ENCODE measurements around the gene FOXC2.

The FOXC2 gene

DNA sequence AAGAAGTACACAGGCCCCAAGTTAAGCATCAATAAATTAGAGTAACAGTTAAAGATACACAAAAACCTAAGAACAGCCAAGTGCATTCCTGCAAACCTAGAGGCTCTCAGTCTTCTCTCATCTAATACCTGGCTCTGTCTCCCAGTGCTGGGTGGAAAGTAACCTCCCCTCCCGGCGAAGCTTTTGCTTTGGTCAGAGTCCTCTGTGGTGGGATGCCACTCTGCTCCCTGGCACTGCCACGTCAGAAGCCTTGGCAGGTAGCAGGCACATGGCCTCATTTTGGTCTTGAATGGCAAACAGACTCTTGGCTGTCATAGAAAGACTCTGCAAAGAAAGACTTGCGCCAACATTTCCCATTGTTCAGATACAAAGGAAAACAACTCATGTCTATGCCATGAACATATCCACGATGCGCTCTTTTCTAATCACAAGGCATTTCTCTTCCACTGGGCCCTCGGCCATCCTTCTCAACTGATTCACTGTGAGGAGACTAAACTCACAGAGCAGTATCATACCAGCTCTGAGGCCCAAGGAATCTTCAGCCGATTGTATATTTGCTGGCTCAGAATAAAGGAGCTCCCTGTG, 32.8 kb upstream of the FOXC2 start:
- no peak for DNase-seq

DNA sequence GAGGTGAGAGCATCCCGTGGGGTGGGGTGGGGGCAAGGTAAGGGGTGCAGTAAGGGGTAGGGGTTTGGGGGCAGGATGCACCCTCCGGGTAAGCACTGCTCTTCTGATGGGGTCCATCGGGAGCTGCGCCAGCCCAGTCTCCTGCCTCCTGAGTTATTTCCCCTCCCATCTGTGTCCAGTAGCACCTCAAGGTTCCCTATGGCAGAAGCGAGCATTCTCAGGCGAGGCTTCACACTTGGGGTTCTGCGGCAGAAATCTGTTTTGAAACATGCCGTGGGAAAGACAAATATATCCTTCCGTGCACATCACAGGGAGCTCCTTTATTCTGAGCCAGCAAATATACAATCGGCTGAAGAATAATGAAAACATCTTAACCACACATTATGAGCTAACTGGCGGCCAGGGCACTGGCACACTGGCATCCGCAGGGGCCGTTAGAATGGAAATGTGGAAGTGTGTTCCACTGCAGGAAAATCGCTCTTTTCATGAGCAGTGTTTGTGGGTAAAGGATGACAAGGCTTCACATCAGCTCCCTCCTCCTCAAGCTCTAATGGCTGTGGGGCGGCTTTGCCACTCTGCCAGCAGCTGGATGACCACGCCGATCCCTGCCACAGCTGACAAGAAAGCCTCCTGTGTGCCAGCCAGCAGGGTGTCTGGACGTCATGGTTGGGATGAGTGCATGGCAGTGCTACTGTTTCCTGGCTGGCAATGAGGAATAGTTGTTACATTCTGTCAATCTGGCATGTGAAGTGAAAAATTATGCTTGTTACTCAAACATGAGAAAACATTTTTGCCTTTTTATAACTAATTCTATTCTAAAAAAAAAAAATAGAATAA, 31.6 kb upstream of the FOXC2 start:
- DNase-seq = no peak

DNA sequence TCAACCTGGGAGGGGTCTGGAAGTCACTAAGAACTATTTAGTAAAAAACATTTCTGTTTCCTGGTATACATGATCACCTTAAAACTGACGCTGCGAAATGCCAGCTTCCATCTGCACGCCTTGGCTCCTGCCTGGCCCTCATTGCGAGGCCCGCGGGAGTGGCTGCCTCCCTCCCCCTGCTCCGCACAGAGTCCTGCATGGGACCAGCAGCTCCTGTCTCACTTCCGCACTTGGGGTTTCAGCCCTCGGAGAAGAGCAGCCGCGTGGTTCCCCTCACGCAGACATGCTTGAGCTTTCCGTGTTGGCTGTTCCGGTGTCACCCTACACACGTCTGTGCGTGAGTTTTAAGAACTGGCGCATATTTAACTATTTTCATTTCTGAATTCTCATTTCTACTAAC, 30.0 kb upstream of the FOXC2 start:
- no peak for DNase-seq

DNA sequence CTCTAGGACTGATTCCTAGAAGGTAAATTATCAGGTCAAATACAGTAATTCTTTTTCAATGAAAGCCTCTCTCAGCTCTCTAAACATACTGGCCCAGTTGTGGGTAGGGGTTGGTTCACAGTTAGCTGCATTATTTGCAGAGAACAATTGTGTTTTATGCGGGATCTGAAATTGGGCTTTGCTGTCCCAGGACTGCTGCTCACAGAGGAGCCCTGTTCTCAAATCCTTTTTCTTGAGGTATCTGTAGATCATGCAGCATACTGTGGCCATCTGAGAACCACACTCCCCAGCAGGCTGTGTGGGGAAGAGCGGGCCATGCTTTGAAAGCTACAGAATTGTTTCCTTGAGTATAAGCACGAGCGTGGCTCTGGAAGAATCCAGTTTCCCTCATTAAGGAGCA, 29.1 kb upstream of the FOXC2 start:
- no peak for DNase-seq

- no peak for DNase-seq
Observed at GRCh38 chr16:86538196-86538780, 28.3 kb upstream of the FOXC2 start.

DNA sequence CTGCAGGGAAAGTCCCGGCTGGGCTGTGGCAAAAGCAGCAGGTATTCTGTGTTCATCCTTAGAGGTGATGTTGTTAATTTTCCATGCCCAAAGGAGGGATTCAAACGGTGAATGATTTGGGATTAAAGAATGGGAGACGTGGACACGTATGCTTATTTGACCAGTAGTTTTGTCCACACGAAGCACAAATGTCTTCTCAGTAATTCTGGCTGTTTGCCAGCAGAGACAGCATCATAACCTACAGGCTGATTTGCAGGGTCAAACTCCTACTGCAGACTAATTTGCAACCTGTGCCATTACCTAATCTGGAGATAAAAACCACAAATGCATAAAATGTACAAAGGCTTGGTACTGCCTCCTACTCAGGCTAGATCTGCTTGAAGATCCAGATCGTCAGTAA, 25.7 kb upstream of the FOXC2 start:
- DNase-seq = no peak

- DNase-seq = no peak
Observed at GRCh38 chr16:86541560-86541959, 25.1 kb upstream of the FOXC2 start.

- DNase-seq = no peak
Observed at GRCh38 chr16:86542756-86543750, 23.6 kb upstream of the FOXC2 start.

GRCh38 chr16:86545481-86545880, 21.1 kb upstream of the FOXC2 start:
- no peak for DNase-seq

DNA sequence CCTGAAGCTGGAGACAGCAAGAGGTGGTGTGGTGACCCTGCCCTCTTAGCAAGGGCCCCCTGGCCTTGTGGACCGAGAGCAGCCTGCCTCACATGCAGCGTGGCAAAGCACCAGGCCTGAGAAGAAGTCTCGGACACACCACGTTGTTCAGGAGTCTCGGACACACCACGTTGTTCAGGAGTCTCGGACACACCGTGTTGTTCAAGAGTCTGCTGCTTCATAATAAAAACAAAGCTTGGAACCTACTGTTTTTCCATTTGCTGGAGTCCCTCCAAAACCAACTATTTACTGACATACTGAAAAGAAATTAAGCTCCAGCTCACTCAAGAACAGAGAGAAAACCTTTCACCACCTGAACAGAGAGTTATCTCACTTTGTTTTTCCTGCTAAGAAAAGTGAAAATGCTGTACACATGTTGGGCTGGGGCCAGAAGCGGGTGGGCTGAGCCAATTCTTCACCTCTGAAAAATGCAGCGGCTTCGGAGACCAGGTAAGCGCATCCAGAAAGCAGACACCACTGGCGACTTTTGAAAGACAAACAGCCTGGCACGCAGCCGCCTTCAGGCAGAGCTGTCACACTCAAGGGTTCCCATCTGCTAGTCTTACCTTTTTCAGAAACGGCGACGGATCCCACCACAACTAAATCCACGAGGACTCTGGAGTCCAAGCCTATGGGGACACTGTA, 20.5 kb upstream of the FOXC2 start:
- DNase-seq = no peak

- DNase-seq = no peak
Observed at GRCh38 chr16:86546638-86547013, 20.0 kb upstream of the FOXC2 start.

- DNase-seq = no peak
Observed at GRCh38 chr16:86547286-86547685, 19.3 kb upstream of the FOXC2 start.

GRCh38 chr16:86549076-86549892, 17.3 kb upstream of the FOXC2 start:
- DNase-seq = no peak

DNA sequence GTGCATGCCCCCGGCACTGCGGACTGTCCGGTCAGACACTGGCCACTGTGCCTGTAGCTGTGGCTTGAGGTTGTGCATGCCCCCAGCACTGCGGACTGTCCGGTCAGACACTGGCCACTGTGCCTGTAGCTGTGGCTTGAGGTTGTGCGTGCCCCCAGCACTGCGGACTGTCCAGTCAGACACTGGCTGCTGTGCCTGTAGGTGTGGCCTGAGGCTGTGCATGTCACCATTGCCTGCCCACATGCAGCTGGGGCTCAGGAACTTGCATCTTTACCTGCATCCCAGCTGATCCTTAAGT, 16.8 kb upstream of the FOXC2 start:
- no peak for DNase-seq

DNA sequence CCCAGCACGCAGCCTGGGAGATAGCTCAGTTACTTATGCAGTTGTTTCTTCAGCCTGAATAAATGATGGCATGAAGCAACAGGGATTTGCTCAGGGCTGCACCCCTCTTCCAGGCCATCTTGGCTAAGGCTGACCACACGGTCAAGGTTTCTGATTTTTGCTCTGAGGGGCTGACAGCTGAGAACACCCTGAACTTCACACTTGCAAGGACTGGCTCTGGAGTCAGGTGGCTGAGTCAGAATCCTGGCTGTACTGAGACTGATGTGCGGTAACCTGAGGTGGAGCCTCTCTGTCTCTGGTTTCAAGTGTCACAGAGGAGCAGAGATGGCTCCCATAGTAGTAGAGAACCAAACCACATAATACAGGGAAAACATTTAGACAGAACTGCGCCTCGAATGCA, 16.3 kb upstream of the FOXC2 start:
- DNase-seq = no peak

- DNase-seq = no peak
Observed at GRCh38 chr16:86553356-86553755, 13.3 kb upstream of the FOXC2 start.

- no peak for DNase-seq
Observed at GRCh38 chr16:86554599-86554916, 12.1 kb upstream of the FOXC2 start.

- peak; percentile 92 for DNase-seq
Observed at GRCh38 chr16:86554917-86555703, 11.5 kb upstream of the FOXC2 start, which contains the start of gene MTHFSD. MTHFSD (minus strand) TSS chr16:86555235; CDS start chr16:86555184, 51 bp downstream.

- DNase-seq = no peak
Observed at GRCh38 chr16:86555704-86556075, 10.9 kb upstream of the FOXC2 start.

DNA sequence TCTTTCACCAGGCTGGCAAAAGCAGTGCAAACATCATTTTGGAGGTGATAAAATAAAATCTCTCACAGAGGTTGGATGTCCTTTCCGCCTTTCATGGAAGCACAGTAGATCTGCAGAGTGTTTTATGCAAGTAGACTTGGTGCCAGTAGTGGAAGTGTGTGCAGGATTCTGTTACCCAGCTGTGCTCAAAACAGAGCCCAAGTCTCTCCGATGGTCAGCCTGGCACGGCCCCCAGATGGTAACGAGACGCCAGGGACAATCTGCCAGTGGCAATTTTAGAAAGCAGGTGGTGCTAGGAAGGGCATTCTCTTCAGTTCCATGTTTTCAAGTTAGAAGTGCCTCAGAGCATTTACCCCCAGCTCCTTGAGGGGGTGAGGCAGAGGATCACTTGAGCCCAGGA, 10.1 kb upstream of the FOXC2 start:
- no peak for DNase-seq

DNA sequence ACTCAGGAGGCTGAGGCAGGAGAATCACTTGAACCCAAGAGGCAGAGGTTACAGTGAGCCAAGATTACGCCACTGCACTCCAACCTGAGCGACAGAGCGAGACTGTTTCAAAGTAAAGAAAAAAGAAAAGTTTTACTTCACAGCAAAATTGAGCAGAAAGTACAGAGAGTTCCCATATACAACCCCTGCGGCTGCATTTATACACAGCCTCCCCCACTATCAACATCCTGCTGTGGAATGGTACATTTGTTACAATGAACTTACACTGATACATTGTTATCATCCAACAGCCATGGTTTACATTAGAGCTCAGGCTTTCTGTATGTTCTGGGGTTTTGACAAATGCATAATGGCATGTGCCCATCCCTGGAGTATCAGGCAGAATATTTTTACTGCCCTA, 9.0 kb upstream of the FOXC2 start:
- no peak for DNase-seq
